Lower leg skin (tissue), 4 donors: Measurements from ENCODE around the gene CAP2. TPM values are rescaled to one million over a fixed set of nuclear protein-coding genes. Genes with fewer than 3 reads are reported as not detected.

Source experiments
- DNase-seq, 2 donors: peaks; one replicate each; pipeline ENCODE4 v3.0.0-alpha.2; 2019; ENCODE audit warnings: low spot score in 2 of 2
- H3K4me3 ChIP-seq: fragments of 200-600 bp; sonication (generic); 2 replicates; pipeline ENCODE4 v1.5.1; 2017; ENCODE audit warnings: mild to moderate bottlenecking, low read depth; ENCODE audit not compliant: poor library complexity, severe bottlenecking
- POLR2A ChIP-seq, 2 donors: fragments of 450-650 bp; IDR thresholded peaks; one replicate each; pipeline ENCODE4 v1.6.1; 2016 to 2017; ENCODE audit warnings: antibody characterized with exemption in 2 of 2, mild to moderate bottlenecking in 1 of 2, moderate library complexity in 1 of 2
- WGBS, 2 donors: methylation state at CpG; one replicate each; pipeline ENCODE4 v1.1.5; 2018; 5-methylcytosine and 5-hydroxymethylcytosine counted together
- intact Hi-C: fragments of 100-400 bp; cut with DNase I; formaldehyde crosslinking; loops from one replicate; pipeline ENCODE4 v1.15.0; 2023; ENCODE audit warnings: low total_unique reads
- total RNA-seq, 4 donors: library from RNA; depleted of rRNA; stranded (reverse); fragments of >200 nt; gene quantifications; one replicate each; pipeline ENCODE4 v1.1.0, GENCODE V29; 2016
- TF ChIP-seq, protein P1 (sequence below), 3 donors: fragments of 450-650 bp; IDR thresholded peaks; one replicate each; pipeline ENCODE4 v1.5.1; 2016; ENCODE audit warnings: antibody characterized with exemption in 3 of 3, mild to moderate bottlenecking in 3 of 3, moderate library complexity in 2 of 3

The CAP2 gene
- total RNA-seq, 4 donors from 2014 or later = 1.1 to 2.3 (median 1.7) TPM

DNA sequence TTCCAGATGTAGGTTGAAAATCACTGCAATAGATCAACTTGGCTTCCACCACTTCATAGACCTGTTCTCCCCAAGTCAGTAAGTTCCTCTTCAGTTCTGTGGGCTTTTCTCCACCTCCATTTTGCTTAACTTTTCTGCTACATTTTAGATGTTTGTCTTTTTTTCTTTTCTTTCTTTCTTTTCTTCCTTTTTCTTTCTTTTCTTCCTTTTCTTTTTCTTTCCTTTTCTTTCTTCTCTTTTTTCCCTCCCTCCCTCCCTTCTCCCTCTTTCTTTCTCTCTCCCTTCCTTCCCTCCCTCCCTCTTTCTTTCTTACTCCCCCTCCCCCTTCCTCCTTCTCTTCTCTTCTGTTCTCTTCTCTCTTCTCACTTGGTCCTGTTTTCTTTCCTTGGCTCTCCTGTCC, 199.9 kb downstream of the CAP2 start:
- no peak for TF ChIP-seq POLR2A (IDR thresholded peaks at IDR 0.05)
- TF ChIP-seq, protein P1, sequence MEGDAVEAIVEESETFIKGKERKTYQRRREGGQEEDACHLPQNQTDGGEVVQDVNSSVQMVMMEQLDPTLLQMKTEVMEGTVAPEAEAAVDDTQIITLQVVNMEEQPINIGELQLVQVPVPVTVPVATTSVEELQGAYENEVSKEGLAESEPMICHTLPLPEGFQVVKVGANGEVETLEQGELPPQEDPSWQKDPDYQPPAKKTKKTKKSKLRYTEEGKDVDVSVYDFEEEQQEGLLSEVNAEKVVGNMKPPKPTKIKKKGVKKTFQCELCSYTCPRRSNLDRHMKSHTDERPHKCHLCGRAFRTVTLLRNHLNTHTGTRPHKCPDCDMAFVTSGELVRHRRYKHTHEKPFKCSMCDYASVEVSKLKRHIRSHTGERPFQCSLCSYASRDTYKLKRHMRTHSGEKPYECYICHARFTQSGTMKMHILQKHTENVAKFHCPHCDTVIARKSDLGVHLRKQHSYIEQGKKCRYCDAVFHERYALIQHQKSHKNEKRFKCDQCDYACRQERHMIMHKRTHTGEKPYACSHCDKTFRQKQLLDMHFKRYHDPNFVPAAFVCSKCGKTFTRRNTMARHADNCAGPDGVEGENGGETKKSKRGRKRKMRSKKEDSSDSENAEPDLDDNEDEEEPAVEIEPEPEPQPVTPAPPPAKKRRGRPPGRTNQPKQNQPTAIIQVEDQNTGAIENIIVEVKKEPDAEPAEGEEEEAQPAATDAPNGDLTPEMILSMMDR (IDR thresholded peaks at IDR 0.05) = no peak
- intact Hi-C loops = no loop called here
- DNase-seq = no peak
- H3K4me3 ChIP-seq = no peak overlapping the region

DNA sequence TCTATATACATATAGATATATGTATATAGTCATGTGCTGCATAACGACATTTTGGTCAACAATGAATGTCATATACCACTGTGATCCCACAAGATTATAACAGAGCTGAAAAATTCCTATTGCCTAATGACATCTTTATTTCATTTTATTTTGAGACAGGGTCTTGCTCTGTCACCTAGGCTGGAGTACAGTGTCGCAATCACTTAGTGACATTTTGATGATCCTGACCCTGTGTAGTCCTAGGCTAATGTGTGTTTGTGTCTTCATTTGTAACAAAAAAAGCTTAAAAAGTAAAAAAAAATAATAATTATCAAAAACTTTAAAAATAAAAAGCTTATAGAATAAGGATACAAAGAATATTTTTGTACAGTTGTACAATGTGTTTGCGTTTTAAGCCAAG, 202.7 kb downstream of the CAP2 start:
- no peak overlapping the region for H3K4me3 ChIP-seq
- WGBS, 2 donors = 92% methylated on average over 3 of the region's 3 CpGs
- DNase-seq = no peak
- intact Hi-C loops = no loop called here
- TF ChIP-seq, protein P1 (IDR thresholded peaks at IDR 0.05) = no peak
- no peak for TF ChIP-seq POLR2A (IDR thresholded peaks at IDR 0.05)

DNA sequence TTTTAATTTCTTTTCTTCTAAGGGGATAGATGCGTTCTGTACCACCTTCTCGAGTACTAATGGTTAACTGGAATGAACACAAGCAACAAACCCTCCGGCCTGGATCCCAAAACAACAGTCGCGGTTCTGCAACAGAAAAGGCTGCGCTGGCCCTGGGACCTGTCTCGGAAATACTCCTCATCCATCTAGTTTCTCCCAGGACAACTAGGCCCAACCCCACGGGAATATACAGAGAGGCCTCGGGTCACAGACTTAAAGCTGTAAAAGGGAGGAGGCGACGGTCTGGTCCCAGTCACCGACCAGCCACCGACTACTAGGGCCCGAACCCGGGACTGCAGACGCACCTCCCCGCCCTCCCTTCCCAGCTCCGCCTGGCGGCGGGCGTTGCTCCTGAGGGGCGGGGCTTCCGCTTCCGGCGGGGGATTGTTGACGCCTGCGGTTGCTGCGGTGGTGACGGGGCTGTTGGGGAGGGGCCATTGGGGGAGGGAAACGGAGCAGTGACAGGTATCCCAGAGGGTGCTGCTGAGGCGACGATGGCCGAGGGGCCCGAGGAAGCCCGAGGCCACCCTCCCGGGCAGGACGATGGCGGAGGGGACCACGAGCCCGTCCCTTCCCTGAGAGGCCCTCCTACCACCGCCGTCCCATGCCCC, 206.6 kb downstream of the CAP2 start, which contains the start of gene FAM8A1:
TSS of gene FAM8A1 (plus strand) at position 426 of the 650 bp plus-strand sequence. CDS start at position 534, 108 bp downstream.
- WGBS, 2 donors = 9 to 17% methylated on average over 12 to 29 of the region's 42 CpGs
- H3K4me3 ChIP-seq = peak within 1 kb of the TSS; percentile 95
- intact Hi-C loops = no loop called here
- peak; percentile 93 to 99 for DNase-seq
- TF ChIP-seq, protein P1 (IDR thresholded peaks at IDR 0.05) = no peak

DNA sequence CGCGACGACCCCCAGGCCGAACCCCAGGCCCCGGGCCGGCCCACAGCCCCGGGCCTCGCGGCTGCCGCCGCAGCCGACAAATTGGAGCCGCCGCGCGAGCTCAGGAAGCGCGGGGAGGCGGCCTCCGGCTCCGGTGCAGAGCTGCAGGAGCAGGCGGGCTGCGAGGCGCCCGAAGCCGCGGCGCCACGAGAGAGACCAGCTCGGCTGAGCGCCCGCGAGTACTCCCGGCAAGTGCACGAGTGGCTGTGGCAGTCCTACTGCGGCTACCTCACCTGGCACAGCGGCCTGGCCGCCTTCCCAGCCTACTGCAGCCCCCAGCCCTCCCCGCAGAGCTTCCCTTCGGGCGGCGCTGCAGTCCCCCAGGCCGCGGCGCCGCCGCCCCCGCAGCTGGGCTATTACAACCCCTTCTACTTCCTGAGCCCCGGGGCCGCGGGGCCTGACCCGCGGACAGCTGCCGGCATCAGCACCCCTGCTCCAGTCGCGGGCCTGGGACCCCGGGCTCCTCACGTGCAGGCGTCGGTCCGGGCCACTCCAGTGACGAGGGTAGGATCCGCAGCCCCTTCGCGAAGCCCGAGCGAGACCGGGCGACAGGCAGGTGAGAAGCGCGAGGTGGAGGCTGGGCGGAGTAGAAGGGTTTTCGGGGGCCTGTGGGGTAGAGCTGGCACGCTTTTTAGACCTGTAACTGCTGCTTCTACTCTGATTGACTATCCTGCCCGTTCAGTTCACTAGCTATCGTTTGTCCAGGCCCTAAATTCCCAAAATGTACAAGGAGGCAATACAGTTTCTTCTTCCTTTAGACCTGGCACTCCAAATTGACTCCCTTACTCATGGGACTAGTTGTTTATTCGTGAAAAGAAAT, 207.4 kb downstream of the CAP2 start:
- DNase-seq = peak; percentile 29 to 92
- TF ChIP-seq, protein P1 (IDR thresholded peaks at IDR 0.05) = no peak
- TF ChIP-seq POLR2A (IDR thresholded peaks at IDR 0.05) = no peak
- H3K4me3 ChIP-seq = peak overlapping the region; percentile 95
- intact Hi-C loops = no loop called here
- WGBS, 2 donors = 0 to 3% methylated on average over 23 to 46 of the region's 77 CpGs

DNA sequence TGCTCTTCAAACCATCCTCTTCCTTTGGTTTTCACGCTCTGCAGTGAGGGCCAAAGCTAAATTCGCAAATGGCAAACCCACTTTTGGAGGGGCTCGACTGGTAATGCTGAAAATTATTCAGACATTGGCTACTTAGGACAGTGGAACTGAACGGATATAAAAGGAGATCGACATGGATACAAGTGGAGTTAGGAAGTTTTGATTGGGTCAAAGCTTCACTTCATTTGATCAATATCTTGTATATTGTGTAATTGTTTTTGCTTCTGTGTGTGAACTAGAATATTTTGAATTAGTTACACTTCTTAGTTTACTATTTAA, 207.9 kb downstream of the CAP2 start:
- intact Hi-C loops = no loop called here
- DNase-seq = no peak
- 3 to 13% methylated on average over 5 of the region's 5 CpGs for WGBS, 2 donors
- H3K4me3 ChIP-seq = peak overlapping the region; percentile 95
- TF ChIP-seq, protein P1 (IDR thresholded peaks at IDR 0.05) = no peak
- TF ChIP-seq POLR2A (IDR thresholded peaks at IDR 0.05) = no peak
